ENCODE measurements around the gene PLPPR5. TPM values are rescaled to one million over a fixed set of nuclear protein-coding genes. Genes with fewer than 3 reads are reported as not detected.

The PLPPR5 gene
- total and polyA plus RNA-seq, 9 of the 15 experiments (the other 6 are each of a cell fraction or from before 2014, with no cell fraction given) = not detected

DNA sequence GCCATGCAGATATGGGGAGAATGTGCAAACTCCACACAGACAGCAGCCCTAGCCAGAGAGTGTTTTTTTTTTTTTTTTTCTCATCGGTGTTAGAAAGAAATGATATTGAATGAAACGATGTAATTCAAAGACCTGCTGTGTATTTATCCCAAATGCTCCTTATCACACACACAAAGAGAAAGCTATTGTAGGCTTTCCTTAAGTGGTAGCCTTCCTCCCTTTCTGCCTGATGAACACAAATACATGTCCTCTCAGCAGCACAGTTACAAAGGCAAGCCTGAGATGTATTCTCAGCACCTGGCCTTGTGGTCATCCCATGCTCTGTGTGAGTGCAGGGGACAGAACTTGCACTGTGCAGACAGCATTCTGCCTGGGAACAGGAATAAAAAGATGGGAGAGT, 93.8 kb downstream of the PLPPR5 start:
- no peaks in the 10 kb centered on the region for H3K79me2 ChIP-seq (ENCODE audit: control insufficient read depth, insufficient read depth, low read length)
- no peaks in the 10 kb centered on the region for H3K36me3 ChIP-seq (ENCODE audit: control insufficient read depth, insufficient read depth, low read length)
- 0 out of 2 replicates have a peak, but pooled peaks cover 2% of the 10 kb centered on the region for H3K9me3 ChIP-seq (replicated peaks; ENCODE audit: control insufficient read depth, insufficient read depth, low read depth, low read length)
- TF ChIP-seq RBM17 (IDR thresholded peaks at IDR 0.05; ENCODE audit: borderline replicate concordance, low read depth, low read length) (no peak), ERF (CRISPR knock-in tag; IDR thresholded peaks at IDR 0.05) (no peak), ILK (tag; IDR thresholded peaks at IDR 0.05; ENCODE audit: borderline replicate concordance, low read depth) (no peak), CC2D1A (IDR thresholded peaks at IDR 0.05) (no peak), RBM14 (IDR thresholded peaks at IDR 0.05; ENCODE audit: borderline replicate concordance, insufficient read depth, low read depth, low read length) (no peak), DPF2 (IDR thresholded peaks at IDR 0.05) (no peak), ETV5 (CRISPR knock-in tag; IDR thresholded peaks at IDR 0.05; ENCODE audit: low read depth) (no peak), SMARCC2 (IDR thresholded peaks at IDR 0.05; ENCODE audit: low read depth) (no peak), ZNF23 (CRISPR knock-in tag; IDR thresholded peaks at IDR 0.05) (no peak), ZNF224 (CRISPR knock-in tag; IDR thresholded peaks at IDR 0.05) (no peak), KLF16 (IDR thresholded peaks at IDR 0.05) (no peak)
- TF ChIP-seq, protein P1, sequence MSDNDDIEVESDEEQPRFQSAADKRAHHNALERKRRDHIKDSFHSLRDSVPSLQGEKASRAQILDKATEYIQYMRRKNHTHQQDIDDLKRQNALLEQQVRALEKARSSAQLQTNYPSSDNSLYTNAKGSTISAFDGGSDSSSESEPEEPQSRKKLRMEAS (CRISPR knock-in tag; IDR thresholded peaks at IDR 0.05) = no peak
- TF ChIP-seq, protein P2, sequence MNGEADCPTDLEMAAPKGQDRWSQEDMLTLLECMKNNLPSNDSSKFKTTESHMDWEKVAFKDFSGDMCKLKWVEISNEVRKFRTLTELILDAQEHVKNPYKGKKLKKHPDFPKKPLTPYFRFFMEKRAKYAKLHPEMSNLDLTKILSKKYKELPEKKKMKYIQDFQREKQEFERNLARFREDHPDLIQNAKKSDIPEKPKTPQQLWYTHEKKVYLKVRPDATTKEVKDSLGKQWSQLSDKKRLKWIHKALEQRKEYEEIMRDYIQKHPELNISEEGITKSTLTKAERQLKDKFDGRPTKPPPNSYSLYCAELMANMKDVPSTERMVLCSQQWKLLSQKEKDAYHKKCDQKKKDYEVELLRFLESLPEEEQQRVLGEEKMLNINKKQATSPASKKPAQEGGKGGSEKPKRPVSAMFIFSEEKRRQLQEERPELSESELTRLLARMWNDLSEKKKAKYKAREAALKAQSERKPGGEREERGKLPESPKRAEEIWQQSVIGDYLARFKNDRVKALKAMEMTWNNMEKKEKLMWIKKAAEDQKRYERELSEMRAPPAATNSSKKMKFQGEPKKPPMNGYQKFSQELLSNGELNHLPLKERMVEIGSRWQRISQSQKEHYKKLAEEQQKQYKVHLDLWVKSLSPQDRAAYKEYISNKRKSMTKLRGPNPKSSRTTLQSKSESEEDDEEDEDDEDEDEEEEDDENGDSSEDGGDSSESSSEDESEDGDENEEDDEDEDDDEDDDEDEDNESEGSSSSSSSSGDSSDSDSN (IDR thresholded peaks at IDR 0.05; ENCODE audit: borderline replicate concordance in 1 of 2, low read depth in 2 of 2, low read length in 2 of 2) = no peak
- TF ChIP-seq, protein P3, sequence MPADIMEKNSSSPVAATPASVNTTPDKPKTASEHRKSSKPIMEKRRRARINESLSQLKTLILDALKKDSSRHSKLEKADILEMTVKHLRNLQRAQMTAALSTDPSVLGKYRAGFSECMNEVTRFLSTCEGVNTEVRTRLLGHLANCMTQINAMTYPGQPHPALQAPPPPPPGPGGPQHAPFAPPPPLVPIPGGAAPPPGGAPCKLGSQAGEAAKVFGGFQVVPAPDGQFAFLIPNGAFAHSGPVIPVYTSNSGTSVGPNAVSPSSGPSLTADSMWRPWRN (IDR thresholded peaks at IDR 0.05; ENCODE audit: low read depth) = no peak
- TF ChIP-seq, protein P4, sequence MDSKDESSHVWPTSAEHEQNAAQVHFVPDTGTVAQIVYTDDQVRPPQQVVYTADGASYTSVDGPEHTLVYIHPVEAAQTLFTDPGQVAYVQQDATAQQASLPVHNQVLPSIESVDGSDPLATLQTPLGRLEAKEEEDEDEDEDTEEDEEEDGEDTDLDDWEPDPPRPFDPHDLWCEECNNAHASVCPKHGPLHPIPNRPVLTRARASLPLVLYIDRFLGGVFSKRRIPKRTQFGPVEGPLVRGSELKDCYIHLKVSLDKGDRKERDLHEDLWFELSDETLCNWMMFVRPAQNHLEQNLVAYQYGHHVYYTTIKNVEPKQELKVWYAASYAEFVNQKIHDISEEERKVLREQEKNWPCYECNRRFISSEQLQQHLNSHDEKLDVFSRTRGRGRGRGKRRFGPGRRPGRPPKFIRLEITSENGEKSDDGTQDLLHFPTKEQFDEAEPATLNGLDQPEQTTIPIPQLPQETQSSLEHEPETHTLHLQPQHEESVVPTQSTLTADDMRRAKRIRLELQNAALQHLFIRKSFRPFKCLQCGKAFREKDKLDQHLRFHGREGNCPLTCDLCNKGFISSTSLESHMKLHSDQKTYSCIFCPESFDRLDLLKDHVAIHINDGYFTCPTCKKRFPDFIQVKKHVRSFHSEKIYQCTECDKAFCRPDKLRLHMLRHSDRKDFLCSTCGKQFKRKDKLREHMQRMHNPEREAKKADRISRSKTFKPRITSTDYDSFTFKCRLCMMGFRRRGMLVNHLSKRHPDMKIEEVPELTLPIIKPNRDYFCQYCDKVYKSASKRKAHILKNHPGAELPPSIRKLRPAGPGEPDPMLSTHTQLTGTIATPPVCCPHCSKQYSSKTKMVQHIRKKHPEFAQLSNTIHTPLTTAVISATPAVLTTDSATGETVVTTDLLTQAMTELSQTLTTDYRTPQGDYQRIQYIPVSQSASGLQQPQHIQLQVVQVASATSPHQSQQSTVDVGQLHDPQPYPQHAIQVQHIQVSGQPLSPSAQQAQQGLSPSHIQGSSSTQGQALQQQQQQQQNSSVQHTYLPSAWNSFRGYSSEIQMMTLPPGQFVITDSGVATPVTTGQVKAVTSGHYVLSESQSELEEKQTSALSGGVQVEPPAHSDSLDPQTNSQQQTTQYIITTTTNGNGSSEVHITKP (IDR thresholded peaks at IDR 0.05; ENCODE audit: partially characterized antibody) = no peak
- DNase-seq (ENCODE audit: extremely low read depth in 1 of 4, low spot score in 3 of 4) (no peak), ATAC-seq (no peak), FAIRE-seq (no peak)
- H3K27ac ChIP-seq (ENCODE audit: extremely low read depth, low read depth, low read length) = no peak overlapping the region
- no peaks in the 10 kb centered on the region for H3K4me1 ChIP-seq (replicated peaks in 1 of 2; ENCODE audit: control insufficient read depth in 2 of 2, insufficient read depth in 2 of 2, low read length in 2 of 2)
- POLR2A ChIA-PET = interaction anchor here (0.6 kb wide), 1 partner anchor 24 kb away, joined by 4 read pairs; no protein-coding TSS in a partner anchor
- no peaks in the 10 kb centered on the region for H4K20me1 ChIP-seq (replicated peaks; ENCODE audit: control insufficient read depth, insufficient read depth, low read length)
- no peak overlapping the region for H2AFZ ChIP-seq (ENCODE audit: low read depth, low read length)
- CTCF ChIA-PET (ENCODE audit: low intra/inter-chr PET ratio) = no interaction called here
- 0% methylated on average over 1 of the region's 2 CpGs for WGBS (ENCODE audit: insufficient coverage, low coverage, missing lambda C conversion rate)
- H3K9ac ChIP-seq (ENCODE audit: insufficient read depth in 1 of 2, low read depth in 2 of 2, low read length in 2 of 2) = no peak overlapping the region
- no peaks in the 10 kb centered on the region for H3K27me3 ChIP-seq (ENCODE audit: control insufficient read depth in 2 of 2, insufficient read depth in 2 of 2, low read length in 2 of 2)
- no TSS peak for BruUV-seq (replicated peaks)
- H3K4me2 ChIP-seq (ENCODE audit: insufficient read depth, low read length) = no peak overlapping the region
- H3K4me3 ChIP-seq = no peak overlapping the region
- intact Hi-C loops (cut with micrococcal nuclease) = no loop called here
- H3K9me1 ChIP-seq (ENCODE audit: control insufficient read depth, insufficient read depth, low read length) = no peaks in the 10 kb centered on the region
- in situ Hi-C loops (cut with MboI) = no loop called here
